Measurements from ENCODE around the gene GABRQ.

DNA sequence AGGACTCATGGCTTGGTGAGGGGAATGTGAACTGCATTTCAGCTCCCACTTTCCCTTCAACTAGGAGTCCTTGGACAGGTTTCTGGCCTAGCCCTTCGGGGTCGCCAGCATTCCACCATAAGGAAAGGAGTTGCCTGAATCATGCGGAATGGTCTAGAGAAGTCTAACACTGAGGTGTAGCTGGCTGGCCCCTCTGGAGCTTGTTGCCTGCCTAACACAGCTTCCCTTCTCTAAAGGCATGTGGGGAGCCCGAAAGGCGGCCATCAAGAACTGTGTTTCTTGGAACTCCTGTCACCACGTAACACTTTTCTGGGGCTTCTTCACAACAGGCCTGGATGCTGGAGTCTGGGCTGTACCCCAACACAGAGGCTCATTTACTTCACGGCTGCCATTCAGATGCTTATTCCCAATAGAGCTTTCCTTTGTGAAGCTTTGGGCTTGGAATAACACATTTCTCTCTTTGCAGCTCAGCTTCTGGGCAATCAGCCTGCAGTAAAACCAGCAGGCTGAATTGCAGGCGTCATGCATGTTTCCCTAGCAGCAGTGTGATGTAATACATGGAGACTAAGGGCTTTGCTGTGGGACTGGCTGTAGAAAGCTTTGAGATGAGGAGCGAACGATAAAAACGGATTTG lies 5.4 kb downstream of the GABRQ start:
- TF ChIP-seq, protein P1, sequence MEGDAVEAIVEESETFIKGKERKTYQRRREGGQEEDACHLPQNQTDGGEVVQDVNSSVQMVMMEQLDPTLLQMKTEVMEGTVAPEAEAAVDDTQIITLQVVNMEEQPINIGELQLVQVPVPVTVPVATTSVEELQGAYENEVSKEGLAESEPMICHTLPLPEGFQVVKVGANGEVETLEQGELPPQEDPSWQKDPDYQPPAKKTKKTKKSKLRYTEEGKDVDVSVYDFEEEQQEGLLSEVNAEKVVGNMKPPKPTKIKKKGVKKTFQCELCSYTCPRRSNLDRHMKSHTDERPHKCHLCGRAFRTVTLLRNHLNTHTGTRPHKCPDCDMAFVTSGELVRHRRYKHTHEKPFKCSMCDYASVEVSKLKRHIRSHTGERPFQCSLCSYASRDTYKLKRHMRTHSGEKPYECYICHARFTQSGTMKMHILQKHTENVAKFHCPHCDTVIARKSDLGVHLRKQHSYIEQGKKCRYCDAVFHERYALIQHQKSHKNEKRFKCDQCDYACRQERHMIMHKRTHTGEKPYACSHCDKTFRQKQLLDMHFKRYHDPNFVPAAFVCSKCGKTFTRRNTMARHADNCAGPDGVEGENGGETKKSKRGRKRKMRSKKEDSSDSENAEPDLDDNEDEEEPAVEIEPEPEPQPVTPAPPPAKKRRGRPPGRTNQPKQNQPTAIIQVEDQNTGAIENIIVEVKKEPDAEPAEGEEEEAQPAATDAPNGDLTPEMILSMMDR (IDR thresholded peaks at IDR 0.05), result no peak
- no peak for TF ChIP-seq POLR2A (IDR thresholded peaks at IDR 0.05)

All from uterus (tissue), 2 donors.